Upper lobe of left lung (tissue), 4 donors: ENCODE measurements around the gene CES4A.

Source experiments
- CTCF ChIP-seq, 6 experiments: fragments of 450-650 bp in 4 of 6; fragments of 200-600 bp in 2 of 6; sonication (generic) in 2 of 6; IDR thresholded peaks; one replicate each; pipeline ENCODE4 v1.5.1; 2016 to 2019; ENCODE audit warnings: antibody characterized with exemption in 6 of 6
- EP300 ChIP-seq, 4 donors: sonication (generic); formaldehyde crosslinking; IDR thresholded peaks; one replicate each; pipeline ENCODE4 v1.5.1; 2017; ENCODE audit warnings: antibody characterized with exemption in 4 of 4, control low read depth in 2 of 4
- POLR2A ChIP-seq, 4 donors: fragments of 450-650 bp; IDR thresholded peaks; one replicate each; pipeline ENCODE4 v1.5.1; 2016 to 2017; ENCODE audit warnings: antibody characterized with exemption in 4 of 4, mild to moderate bottlenecking in 2 of 4
- POLR2AphosphoS5 ChIP-seq, 2 donors: sonication (generic); formaldehyde crosslinking; IDR thresholded peaks; one replicate each; pipeline ENCODE4 v1.5.1; 2017; ENCODE audit warnings: antibody characterized with exemption in 2 of 2

- TF ChIP-seq POLR2A (IDR thresholded peaks at IDR 0.05) (peak in 1 of 4 donors; percentile 37), POLR2AphosphoS5 (IDR thresholded peaks at IDR 0.05) (peak in 1 of 2 donors; percentile 67), CTCF (IDR thresholded peaks at IDR 0.05) (no peak), EP300 (IDR thresholded peaks at IDR 0.05) (peak in 2 of 4 donors; percentile 26 to 55)
These were observed 12.3 kb downstream of the CES4A start for GRCh38 chr16:67000384-67001351.
